Progenitor cell of endocrine pancreas (in vitro differentiated cells): ENCODE results near the gene DROSHA. TPM values are rescaled to one million over a fixed set of nuclear protein-coding genes. Genes with fewer than 3 reads are reported as not detected.

Source experiments
- DNase-seq: peaks from one replicate; pipeline ENCODE4 v3.0.0; 2021; ENCODE audit warnings: low spot score; ENCODE audit not compliant: unreplicated experiment
- H3K27ac Mint-ChIP-seq: 2 replicates; pipeline ENCODE4 v1.8.0; 2021; ENCODE audit warnings: mild to moderate bottlenecking, moderate library complexity, mixed read lengths
- H3K27me3 Mint-ChIP-seq: 2 replicates; pipeline ENCODE4 v1.8.0; 2021; ENCODE audit warnings: mixed read lengths
- H3K36me3 Mint-ChIP-seq: 2 replicates; pipeline ENCODE4 v1.8.0; 2022; ENCODE audit warnings: mixed read lengths; ENCODE audit not compliant: insufficient read depth
- H3K4me1 Mint-ChIP-seq: 2 replicates; pipeline ENCODE4 v1.8.0; 2021; ENCODE audit warnings: low read depth, mixed read lengths
- H3K4me3 Mint-ChIP-seq: 2 replicates; pipeline ENCODE4 v1.8.0; 2021; ENCODE audit warnings: low read depth, mild to moderate bottlenecking, moderate library complexity, mixed read lengths
- H3K9me3 Mint-ChIP-seq: 2 replicates; pipeline ENCODE4 v1.8.0; 2021; ENCODE audit warnings: low read depth, mixed read lengths
- CTCF ChIP-seq: fragments of 200-600 bp; sonication (generic); IDR thresholded peaks from one replicate; pipeline ENCODE4 v1.5.0; 2021; ENCODE audit warnings: antibody characterized with exemption, mild to moderate bottlenecking; ENCODE audit not compliant: unreplicated experiment
- total RNA-seq: library from RNA; stranded (reverse); gene quantifications from 2 replicates; pipeline ENCODE4 v1.2.1, GENCODE V29; 2021

DROSHA gene
- total RNA-seq, 1 donor from 2014 or later = 100 TPM

- Mint-ChIP-seq H3K36me3 (peaks cover 18% of the 10 kb centered on the region), H3K4me3 (no peak overlapping the region), H3K27ac (no peak overlapping the region), H3K27me3 (no peaks in the 10 kb centered on the region), H3K9me3 (no peaks in the 10 kb centered on the region), H3K4me1 (no peaks in the 10 kb centered on the region)
- TF ChIP-seq CTCF = no peak
- DNase-seq = no peak
Measured at GRCh38 chr5:31502506-31502905, 29.4 kb downstream of the DROSHA start.

- Mint-ChIP-seq H3K36me3 (peaks cover 17% of the 10 kb centered on the region), H3K27me3 (no peaks in the 10 kb centered on the region), H3K4me3 (no peak overlapping the region), H3K4me1 (no peaks in the 10 kb centered on the region), H3K27ac (no peak overlapping the region), H3K9me3 (no peaks in the 10 kb centered on the region)
- DNase-seq = no peak
- TF ChIP-seq CTCF = no peak
Measured at GRCh38 chr5:31500256-31500655, 31.6 kb downstream of the DROSHA start.

GRCh38 chr5:31496891-31497290 is 35.0 kb downstream of the DROSHA start:
- Mint-ChIP-seq H3K27me3 (no peaks in the 10 kb centered on the region), H3K36me3 (peaks cover 19% of the 10 kb centered on the region), H3K27ac (no peak overlapping the region), H3K9me3 (no peaks in the 10 kb centered on the region), H3K4me1 (no peaks in the 10 kb centered on the region), H3K4me3 (no peak overlapping the region)
- no peak for TF ChIP-seq CTCF
- no peak for DNase-seq

GRCh38 chr5:31496301-31496700 is 35.6 kb downstream of the DROSHA start:
- no peaks in the 10 kb centered on the region for H3K27me3 Mint-ChIP-seq
- peaks cover 20% of the 10 kb centered on the region for H3K36me3 Mint-ChIP-seq
- H3K4me1 Mint-ChIP-seq = no peaks in the 10 kb centered on the region
- H3K9me3 Mint-ChIP-seq = no peaks in the 10 kb centered on the region
- DNase-seq = no peak
- no peak overlapping the region for H3K27ac Mint-ChIP-seq
- H3K4me3 Mint-ChIP-seq = no peak overlapping the region
- TF ChIP-seq CTCF = no peak

- H3K9me3 Mint-ChIP-seq = no peaks in the 10 kb centered on the region
- H3K4me3 Mint-ChIP-seq = no peak overlapping the region
- H3K27me3 Mint-ChIP-seq = no peaks in the 10 kb centered on the region
- TF ChIP-seq CTCF = no peak
- H3K4me1 Mint-ChIP-seq = no peaks in the 10 kb centered on the region
- H3K27ac Mint-ChIP-seq = no peak overlapping the region
- H3K36me3 Mint-ChIP-seq = peaks cover 21% of the 10 kb centered on the region
- DNase-seq = no peak
Measured at GRCh38 chr5:31495336-31495735, 36.6 kb downstream of the DROSHA start.

GRCh38 chr5:31492869-31493268 is 39.0 kb downstream of the DROSHA start:
- Mint-ChIP-seq H3K36me3 (peaks cover 27% of the 10 kb centered on the region), H3K27me3 (no peaks in the 10 kb centered on the region), H3K9me3 (no peaks in the 10 kb centered on the region), H3K4me1 (no peaks in the 10 kb centered on the region), H3K27ac (no peak overlapping the region), H3K4me3 (no peak overlapping the region)
- no peak for TF ChIP-seq CTCF
- DNase-seq = no peak
